GM12891 (cell line): ENCODE results near the gene POLA2.

Source experiments
- PAX5 ChIP-seq: IDR thresholded peaks from 2 replicates; pipeline ENCODE4 v1.6.1; 2011; ENCODE audit warnings: low read length, moderate library complexity, mild to moderate bottlenecking; ENCODE audit not compliant: insufficient read depth, severe bottlenecking
- POLR2A ChIP-seq: IDR thresholded peaks from 2 replicates; pipeline ENCODE4 v1.6.1; 2011; ENCODE audit warnings: low read depth, low read length, control low read depth
- POLR2AphosphoS5 ChIP-seq: IDR thresholded peaks from 2 replicates; pipeline ENCODE4 v1.6.1; 2011; ENCODE audit warnings: low read depth, low read length, control low read depth
- POU2F2 ChIP-seq: IDR thresholded peaks from 2 replicates; pipeline ENCODE4 v1.6.1; 2011; ENCODE audit warnings: low read depth, mild to moderate bottlenecking, control low read depth, low read length, moderate library complexity
- TAF1 ChIP-seq: IDR thresholded peaks from 2 replicates; pipeline ENCODE4 v1.6.1; 2011; ENCODE audit warnings: low read depth, low read length, control low read depth

DNA sequence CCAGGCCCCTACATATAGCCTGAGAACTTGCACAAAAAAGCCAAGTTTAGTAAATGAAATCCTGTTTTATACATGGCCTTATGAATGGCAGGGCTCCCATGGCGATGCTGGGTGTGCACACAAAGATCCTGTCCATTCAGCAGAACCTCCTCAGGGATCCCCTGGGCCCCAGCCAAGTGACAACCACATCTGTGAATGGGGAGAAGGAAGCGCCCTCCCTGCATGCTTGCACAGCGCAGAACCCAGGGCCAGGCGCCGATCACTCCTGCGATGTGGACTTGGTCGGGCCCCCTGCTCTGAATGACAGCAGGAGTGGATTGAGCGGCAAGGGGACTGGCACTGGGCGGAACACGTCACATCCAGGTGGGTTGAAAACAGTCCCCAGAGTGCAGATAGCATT is 48.5 kb downstream of the POLA2 start:
- TF ChIP-seq POLR2A = no peak
- no peak for TF ChIP-seq TAF1
- no peak for TF ChIP-seq POLR2AphosphoS5
- no peak for TF ChIP-seq PAX5
- TF ChIP-seq POU2F2 = no peak
